HCT116 (cell line): ENCODE measurements around the gene DNASE2.

Experiments used
- EZH2 ChIP-seq: fragments of 200-600 bp; sonication (generic); IDR thresholded peaks from 2 replicates; pipeline ENCODE4 v1.6.1; 2017; ENCODE audit warnings: antibody characterized with exemption, mixed run types
- EZH2phosphoT487 ChIP-seq: fragments of 200-600 bp; IDR thresholded peaks from 2 replicates; pipeline ENCODE4 v1.6.1; 2018; ENCODE audit warnings: antibody characterized with exemption, borderline replicate concordance
- POLR2AphosphoS5 ChIP-seq: IDR thresholded peaks from 2 replicates; pipeline ENCODE4 v1.6.1; 2011; ENCODE audit warnings: mild to moderate bottlenecking, low read depth, low read length, moderate library complexity
- RAD21 ChIP-seq: IDR thresholded peaks from 2 replicates; pipeline ENCODE4 v1.6.1; 2012; ENCODE audit warnings: low read depth, mild to moderate bottlenecking
- SP1 ChIP-seq: IDR thresholded peaks from 2 replicates; pipeline ENCODE4 v1.6.1; 2012; ENCODE audit warnings: low read depth
- TCF7L2 ChIP-seq: IDR thresholded peaks from 2 replicates; pipeline ENCODE4 v1.7.0; 2011; ENCODE audit warnings: borderline replicate concordance, inconsistent platforms; ENCODE audit not compliant: insufficient read depth, insufficient read length; ENCODE audit errors: extremely low read depth
- TF ChIP-seq, protein P1 (sequence below), 3 experiments: fragments of 200-600 bp in 1 of 3; sonication (generic) in 1 of 3; IDR thresholded peaks in 2 of 3; conservative IDR thresholded peaks in 1 of 3; 2 replicates each; pipeline ENCODE4 v1.5.1; 2012 to 2017; ENCODE audit warnings: low read depth in 2 of 3, low read length in 2 of 3, antibody characterized with exemption in 1 of 3, borderline replicate concordance in 1 of 3, control low read depth in 1 of 3, mild to moderate bottlenecking in 1 of 3, mixed read lengths in 1 of 3, mixed run types in 1 of 3, moderate library complexity in 1 of 3; ENCODE audit not compliant: insufficient read depth in 1 of 3
- TF ChIP-seq, protein P2 (sequence below): IDR thresholded peaks from 2 replicates; pipeline ENCODE4 v1.6.1; 2012; ENCODE audit warnings: low read depth
- TF ChIP-seq, protein P3 (sequence below): IDR thresholded peaks from 2 replicates; pipeline ENCODE4 v1.6.1; 2012

DNA sequence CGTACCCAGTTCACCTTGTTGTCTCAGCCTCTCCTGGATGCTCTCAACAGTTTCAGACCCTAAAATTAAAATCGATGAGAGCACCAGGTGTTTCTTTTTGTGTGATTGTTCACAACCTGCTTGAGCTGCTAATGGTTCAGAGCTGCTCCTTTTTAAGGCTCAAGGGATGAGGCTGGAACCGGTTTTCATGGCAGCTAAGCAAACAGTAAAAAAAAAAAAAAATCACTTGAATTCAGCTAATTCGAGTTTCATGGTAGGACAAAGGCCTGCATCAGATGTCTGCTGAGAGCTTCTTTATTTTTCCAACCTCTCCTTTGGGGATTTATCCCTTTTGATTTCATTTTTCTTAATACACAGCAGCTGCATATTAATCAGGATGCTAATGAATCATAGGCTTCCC, 31.3 kb upstream of the DNASE2 start:
- TF ChIP-seq RAD21 (no peak), EZH2 (no peak), EZH2phosphoT487 (no peak), POLR2AphosphoS5 (no peak), SP1 (no peak), TCF7L2 (no peak)
- TF ChIP-seq, protein P1, sequence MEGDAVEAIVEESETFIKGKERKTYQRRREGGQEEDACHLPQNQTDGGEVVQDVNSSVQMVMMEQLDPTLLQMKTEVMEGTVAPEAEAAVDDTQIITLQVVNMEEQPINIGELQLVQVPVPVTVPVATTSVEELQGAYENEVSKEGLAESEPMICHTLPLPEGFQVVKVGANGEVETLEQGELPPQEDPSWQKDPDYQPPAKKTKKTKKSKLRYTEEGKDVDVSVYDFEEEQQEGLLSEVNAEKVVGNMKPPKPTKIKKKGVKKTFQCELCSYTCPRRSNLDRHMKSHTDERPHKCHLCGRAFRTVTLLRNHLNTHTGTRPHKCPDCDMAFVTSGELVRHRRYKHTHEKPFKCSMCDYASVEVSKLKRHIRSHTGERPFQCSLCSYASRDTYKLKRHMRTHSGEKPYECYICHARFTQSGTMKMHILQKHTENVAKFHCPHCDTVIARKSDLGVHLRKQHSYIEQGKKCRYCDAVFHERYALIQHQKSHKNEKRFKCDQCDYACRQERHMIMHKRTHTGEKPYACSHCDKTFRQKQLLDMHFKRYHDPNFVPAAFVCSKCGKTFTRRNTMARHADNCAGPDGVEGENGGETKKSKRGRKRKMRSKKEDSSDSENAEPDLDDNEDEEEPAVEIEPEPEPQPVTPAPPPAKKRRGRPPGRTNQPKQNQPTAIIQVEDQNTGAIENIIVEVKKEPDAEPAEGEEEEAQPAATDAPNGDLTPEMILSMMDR (IDR thresholded peaks at IDR 0.05 in 2 of 3, conservative IDR thresholded peaks at IDR 0.05 in 1 of 3; ENCODE audit: borderline replicate concordance in 1 of 3, insufficient read depth in 1 of 3, low read depth in 2 of 3, low read length in 2 of 3) = no peak
- TF ChIP-seq, protein P2, sequence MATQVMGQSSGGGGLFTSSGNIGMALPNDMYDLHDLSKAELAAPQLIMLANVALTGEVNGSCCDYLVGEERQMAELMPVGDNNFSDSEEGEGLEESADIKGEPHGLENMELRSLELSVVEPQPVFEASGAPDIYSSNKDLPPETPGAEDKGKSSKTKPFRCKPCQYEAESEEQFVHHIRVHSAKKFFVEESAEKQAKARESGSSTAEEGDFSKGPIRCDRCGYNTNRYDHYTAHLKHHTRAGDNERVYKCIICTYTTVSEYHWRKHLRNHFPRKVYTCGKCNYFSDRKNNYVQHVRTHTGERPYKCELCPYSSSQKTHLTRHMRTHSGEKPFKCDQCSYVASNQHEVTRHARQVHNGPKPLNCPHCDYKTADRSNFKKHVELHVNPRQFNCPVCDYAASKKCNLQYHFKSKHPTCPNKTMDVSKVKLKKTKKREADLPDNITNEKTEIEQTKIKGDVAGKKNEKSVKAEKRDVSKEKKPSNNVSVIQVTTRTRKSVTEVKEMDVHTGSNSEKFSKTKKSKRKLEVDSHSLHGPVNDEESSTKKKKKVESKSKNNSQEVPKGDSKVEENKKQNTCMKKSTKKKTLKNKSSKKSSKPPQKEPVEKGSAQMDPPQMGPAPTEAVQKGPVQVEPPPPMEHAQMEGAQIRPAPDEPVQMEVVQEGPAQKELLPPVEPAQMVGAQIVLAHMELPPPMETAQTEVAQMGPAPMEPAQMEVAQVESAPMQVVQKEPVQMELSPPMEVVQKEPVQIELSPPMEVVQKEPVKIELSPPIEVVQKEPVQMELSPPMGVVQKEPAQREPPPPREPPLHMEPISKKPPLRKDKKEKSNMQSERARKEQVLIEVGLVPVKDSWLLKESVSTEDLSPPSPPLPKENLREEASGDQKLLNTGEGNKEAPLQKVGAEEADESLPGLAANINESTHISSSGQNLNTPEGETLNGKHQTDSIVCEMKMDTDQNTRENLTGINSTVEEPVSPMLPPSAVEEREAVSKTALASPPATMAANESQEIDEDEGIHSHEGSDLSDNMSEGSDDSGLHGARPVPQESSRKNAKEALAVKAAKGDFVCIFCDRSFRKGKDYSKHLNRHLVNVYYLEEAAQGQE = no peak
- TF ChIP-seq, protein P3, sequence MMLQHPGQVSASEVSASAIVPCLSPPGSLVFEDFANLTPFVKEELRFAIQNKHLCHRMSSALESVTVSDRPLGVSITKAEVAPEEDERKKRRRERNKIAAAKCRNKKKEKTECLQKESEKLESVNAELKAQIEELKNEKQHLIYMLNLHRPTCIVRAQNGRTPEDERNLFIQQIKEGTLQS = no peak
